ENCODE results near the gene SOCS1. TPM values are rescaled to one million over a fixed set of nuclear protein-coding genes. Genes with fewer than 3 reads are reported as not detected.

The SOCS1 gene
- total RNA-seq, 2 experiments from 2014 or later: 71.3 to 71.4 TPM

DNA sequence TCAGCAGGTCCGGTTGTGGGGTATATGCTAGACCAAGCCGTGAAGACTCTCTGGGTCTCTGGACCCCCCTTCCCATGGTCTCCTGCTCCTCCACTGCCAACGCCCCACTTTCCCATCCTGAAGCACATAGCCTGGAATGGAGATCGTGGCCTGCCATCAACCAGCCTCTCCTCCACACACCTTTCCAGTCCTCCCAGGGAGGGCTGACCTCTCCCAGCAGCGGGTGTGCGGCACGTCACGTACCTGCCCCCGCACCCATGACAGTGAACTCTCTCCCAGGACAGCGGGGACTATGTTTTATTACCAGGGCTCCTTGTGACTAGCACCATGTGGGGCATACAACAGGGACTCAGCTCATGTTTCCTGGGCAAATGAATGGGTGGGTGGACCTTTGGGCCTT is 15.6 kb upstream of the SOCS1 start:
- Histone ChIP-seq H3K27me3 (ENCODE audit: control insufficient read depth in 1 of 2, insufficient read depth in 2 of 2, low read length in 2 of 2) (no peaks in the 10 kb centered on the region), H3K27ac (ENCODE audit: low read depth in 1 of 2, low read length in 2 of 2) (no peak overlapping the region), H3K4me3 (ENCODE audit: low read length) (no peak overlapping the region), H3K9me3 (ENCODE audit: control insufficient read depth in 1 of 2, insufficient read depth in 1 of 2, low read length in 2 of 2) (no peaks in the 10 kb centered on the region), H3K36me3 (ENCODE audit: insufficient read depth, low read length) (no peaks in the 10 kb centered on the region), H3K4me1 (ENCODE audit: insufficient read depth, low read length) (no peaks in the 10 kb centered on the region)
- intact Hi-C loops (cut with DNase I, micrococcal nuclease): no loop called here
- no peak overlapping the region for H3K27ac Mint-ChIP-seq
- H3K9me3 Mint-ChIP-seq: no peaks in the 10 kb centered on the region
- POLR2A ChIA-PET: interaction anchor here (0.5 kb wide), 1 partner anchor 80 kb away, joined by 3 read pairs; no protein-coding TSS in a partner anchor
- TF ChIP-seq, protein P1, sequence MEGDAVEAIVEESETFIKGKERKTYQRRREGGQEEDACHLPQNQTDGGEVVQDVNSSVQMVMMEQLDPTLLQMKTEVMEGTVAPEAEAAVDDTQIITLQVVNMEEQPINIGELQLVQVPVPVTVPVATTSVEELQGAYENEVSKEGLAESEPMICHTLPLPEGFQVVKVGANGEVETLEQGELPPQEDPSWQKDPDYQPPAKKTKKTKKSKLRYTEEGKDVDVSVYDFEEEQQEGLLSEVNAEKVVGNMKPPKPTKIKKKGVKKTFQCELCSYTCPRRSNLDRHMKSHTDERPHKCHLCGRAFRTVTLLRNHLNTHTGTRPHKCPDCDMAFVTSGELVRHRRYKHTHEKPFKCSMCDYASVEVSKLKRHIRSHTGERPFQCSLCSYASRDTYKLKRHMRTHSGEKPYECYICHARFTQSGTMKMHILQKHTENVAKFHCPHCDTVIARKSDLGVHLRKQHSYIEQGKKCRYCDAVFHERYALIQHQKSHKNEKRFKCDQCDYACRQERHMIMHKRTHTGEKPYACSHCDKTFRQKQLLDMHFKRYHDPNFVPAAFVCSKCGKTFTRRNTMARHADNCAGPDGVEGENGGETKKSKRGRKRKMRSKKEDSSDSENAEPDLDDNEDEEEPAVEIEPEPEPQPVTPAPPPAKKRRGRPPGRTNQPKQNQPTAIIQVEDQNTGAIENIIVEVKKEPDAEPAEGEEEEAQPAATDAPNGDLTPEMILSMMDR (IDR thresholded peaks at IDR 0.05): no peak
- CTCF ChIA-PET: no interaction called here
- no peaks in the 10 kb centered on the region for H3K27me3 Mint-ChIP-seq
- no peak for DNase-seq
- H3K4me3 Mint-ChIP-seq: no peak overlapping the region
- no peak for ATAC-seq (ENCODE audit: poor library complexity)
- H3K4me1 Mint-ChIP-seq (ENCODE audit: low read depth): no peaks in the 10 kb centered on the region
- H3K36me3 Mint-ChIP-seq (ENCODE audit: low read depth): no peaks in the 10 kb centered on the region

DNA sequence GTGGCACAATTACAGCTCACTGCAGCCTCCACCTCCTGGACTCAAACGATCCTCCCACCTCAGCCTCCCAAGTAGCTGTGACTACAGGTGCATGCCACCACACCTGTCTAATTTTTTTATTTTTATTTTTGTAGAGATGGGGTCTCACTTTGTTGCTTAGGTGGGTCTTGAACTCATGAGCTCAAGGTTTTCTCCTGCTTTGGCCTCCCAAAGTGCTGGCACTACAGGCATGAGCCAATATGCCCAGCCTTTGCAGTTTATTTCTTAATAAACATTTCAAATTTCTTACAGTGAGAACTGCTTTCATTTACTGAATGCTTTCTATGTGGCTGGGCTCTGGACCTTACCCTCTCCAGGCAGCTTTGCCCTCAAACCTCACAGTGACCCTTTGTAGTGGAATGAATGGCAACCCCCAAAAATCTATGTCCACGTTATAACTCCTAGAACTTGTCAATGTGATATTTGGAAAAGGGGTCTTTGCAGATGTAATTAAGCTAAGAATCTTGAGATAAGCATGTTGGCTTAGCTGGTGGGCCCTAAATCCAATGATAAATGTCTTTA is 14.7 kb upstream of the SOCS1 start:
- intact Hi-C loops (cut with DNase I, micrococcal nuclease): no loop called here
- H3K9me3 Mint-ChIP-seq: no peaks in the 10 kb centered on the region
- H3K27me3 Mint-ChIP-seq: no peaks in the 10 kb centered on the region
- ChIA-PET CTCF (no interaction called here), POLR2A (interaction anchor here (0.6 to 0.7 kb wide), 2 partner anchors 168 to 305 kb away, joined by 3 to 4 read pairs; no protein-coding TSS in a partner anchor)
- ATAC-seq (ENCODE audit: poor library complexity) (no peak), DNase-seq (no peak)
- no peaks in the 10 kb centered on the region for H3K4me1 ChIP-seq (ENCODE audit: insufficient read depth, low read length)
- H3K27ac ChIP-seq (ENCODE audit: low read depth in 1 of 2, low read length in 2 of 2): no peak overlapping the region
- H3K4me1 Mint-ChIP-seq (ENCODE audit: low read depth): no peaks in the 10 kb centered on the region
- TF ChIP-seq, protein P1 (IDR thresholded peaks at IDR 0.05): no peak
- no peaks in the 10 kb centered on the region for H3K9me3 ChIP-seq (ENCODE audit: control insufficient read depth in 1 of 2, insufficient read depth in 1 of 2, low read length in 2 of 2)
- H3K36me3 ChIP-seq (ENCODE audit: insufficient read depth, low read length): no peaks in the 10 kb centered on the region
- H3K4me3 ChIP-seq (ENCODE audit: low read length): no peak overlapping the region
- no peak overlapping the region for H3K27ac Mint-ChIP-seq
- no peaks in the 10 kb centered on the region for H3K27me3 ChIP-seq (ENCODE audit: control insufficient read depth in 1 of 2, insufficient read depth in 2 of 2, low read length in 2 of 2)
- H3K36me3 Mint-ChIP-seq (ENCODE audit: low read depth): no peaks in the 10 kb centered on the region
- no peak overlapping the region for H3K4me3 Mint-ChIP-seq

DNA sequence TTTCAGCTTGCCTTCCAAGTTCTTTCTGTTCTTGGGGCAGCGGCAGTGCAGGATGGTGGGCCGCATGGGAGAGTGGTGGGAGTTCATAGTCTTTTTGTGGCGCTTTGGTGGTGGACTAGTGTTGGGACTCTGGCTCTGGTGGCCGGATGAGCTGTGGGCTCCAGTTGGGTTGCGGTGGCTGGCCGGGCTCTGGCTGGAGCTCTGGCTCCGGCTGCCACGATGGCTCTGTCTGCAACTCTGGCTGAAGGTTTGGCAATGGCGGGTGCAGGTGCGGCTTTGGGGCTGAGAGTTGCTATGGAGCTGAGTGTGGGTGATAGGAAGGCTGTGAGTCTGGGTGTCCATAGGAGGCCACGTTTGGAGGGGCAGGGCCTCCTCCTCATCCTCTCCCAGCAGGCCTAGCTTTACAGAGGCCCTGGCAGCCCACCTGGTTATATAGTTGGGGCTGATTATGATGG is 12.9 kb upstream of the SOCS1 start, which contains the start of gene TNP2:
Gene TNP2 (minus strand): TSS at position 405 of the 455 bp plus-strand sequence. CDS start 63 bp downstream, at position 342.
- CTCF ChIA-PET: no interaction called here

More for the DNA sequence above, 12.9 kb upstream of the SOCS1 start, which contains the start of gene TNP2:
- Mint-ChIP-seq H3K9me3 (no peaks in the 10 kb centered on the region), H3K27ac (no peak within 1 kb of the TSS), H3K4me3 (no peak within 1 kb of the TSS), H3K27me3 (no peaks in the 10 kb centered on the region), H3K36me3 (ENCODE audit: low read depth) (no peaks in the 10 kb centered on the region), H3K4me1 (ENCODE audit: low read depth) (peaks cover 6% of the 10 kb centered on the region)
- peaks cover 8% of the 10 kb centered on the region for H3K4me1 ChIP-seq (ENCODE audit: insufficient read depth, low read length)
- H3K27ac ChIP-seq (ENCODE audit: low read depth in 1 of 2, low read length in 2 of 2): no peak within 1 kb of the TSS
- TF ChIP-seq, protein P1 (IDR thresholded peaks at IDR 0.05): no peak
- no peak for ATAC-seq (ENCODE audit: poor library complexity)
- no peak within 1 kb of the TSS for H3K4me3 ChIP-seq (ENCODE audit: low read length)
- no peak for DNase-seq
- H3K9me3 ChIP-seq (ENCODE audit: control insufficient read depth in 1 of 2, insufficient read depth in 1 of 2, low read length in 2 of 2): no peaks in the 10 kb centered on the region
- POLR2A ChIA-PET: interaction anchor here (1.2 to 2.7 kb wide), 2 partner anchors 11 to 13 kb away, joined by 3 to 17 read pairs; partner anchors contain the start of gene SOCS1
- no peaks in the 10 kb centered on the region for H3K36me3 ChIP-seq (ENCODE audit: insufficient read depth, low read length)
- no peaks in the 10 kb centered on the region for H3K27me3 ChIP-seq (ENCODE audit: control insufficient read depth in 1 of 2, insufficient read depth in 2 of 2, low read length in 2 of 2)
- intact Hi-C loops (cut with DNase I, micrococcal nuclease): no loop called here

All from CD4-positive, alpha-beta T cell (primary cell).